Endothelial cell of umbilical vein (primary cell): ENCODE results near the gene STC2. TPM values are rescaled to one million over a fixed set of nuclear protein-coding genes. Genes with fewer than 3 reads are reported as not detected.

ENCODE experiments used
- BruUV-seq: library from RNA; stranded (reverse); fragments of 400-500 nt; replicated peaks from 2 replicates; lab custom pipeline; 2021; lab: Mats Ljungman, UMichigan
- CTCF ChIA-PET: fragments of 300-600, 350-600 bp; sonication (Branson Sonifier 250); formaldehyde crosslinking; loops from one replicate; lab custom pipeline; 2021; ENCODE audit warnings: antibody characterized with exemption, inconsistent platforms; lab: Charles Lee
- POLR2A ChIA-PET: fragments of 300-600, 350-600 bp; sonication (Branson Sonifier 250); formaldehyde crosslinking; loops from one replicate; lab custom pipeline; 2021; ENCODE audit warnings: antibody characterized with exemption, inconsistent platforms; lab: Charles Lee
- DNase-seq: peaks from one replicate; pipeline ENCODE4 v3.0.0-alpha.2; 2011; ENCODE audit warnings: low read depth, low spot score
- FAIRE-seq: peaks from 2 replicates; lab custom pipeline; 2011; peaks lifted over from hg19 to GRCh38; lab: Jason Lieb, UNC
- H2AFZ ChIP-seq: 2 replicates; pipeline ENCODE4 v1.6.0; 2012; ENCODE audit warnings: low read depth, low read length, control low read depth, inconsistent platforms
- H3K27ac ChIP-seq: 2 replicates; pipeline ENCODE4 v1.5.1; 2011; ENCODE audit warnings: low read depth, mild to moderate bottlenecking, control low read depth, low read length, moderate library complexity; ENCODE audit not compliant: insufficient read depth
- H3K27me3 ChIP-seq, 2 experiments: 2 replicates each; pipeline versions ENCODE4 v1.6.0 to v1.6.1; 2011; ENCODE audit warnings: low read length in 2 of 2, mixed read lengths in 1 of 2; ENCODE audit not compliant: control insufficient read depth in 2 of 2, insufficient read depth in 2 of 2
- H3K36me3 ChIP-seq, 2 experiments: 2 replicates in 1 of 2; 3 replicates in 1 of 2; pipeline ENCODE4 v1.5.1; 2011; ENCODE audit warnings: low read length in 2 of 2, mild to moderate bottlenecking in 1 of 2, moderate library complexity in 1 of 2; ENCODE audit not compliant: control insufficient read depth in 2 of 2, insufficient read depth in 2 of 2; ENCODE audit errors: extremely low read depth in 1 of 2
- H3K4me1 ChIP-seq: 3 replicates; pipeline ENCODE4 v1.5.1; 2011; ENCODE audit warnings: mild to moderate bottlenecking, low read length; ENCODE audit not compliant: control insufficient read depth, insufficient read depth; ENCODE audit errors: extremely low read depth
- H3K4me2 ChIP-seq: 2 replicates; pipeline ENCODE4 v1.6.1; 2011; ENCODE audit warnings: low read length, control low read depth, mixed read lengths; ENCODE audit not compliant: insufficient read depth
- H3K4me3 ChIP-seq, 3 experiments: fragments of 200-600 bp in 1 of 3; sonication (generic), shearing (Covaris generic) in 1 of 3; replicated peaks in 1 of 3; 2 replicates each; pipeline ENCODE4 v1.5.1; 2011 to 2016; ENCODE audit warnings: control low read depth in 3 of 3, low read length in 3 of 3, mild to moderate bottlenecking in 2 of 3, inconsistent platforms in 1 of 3, low read depth in 1 of 3, moderate library complexity in 1 of 3; ENCODE audit not compliant: insufficient read depth in 1 of 3
- H3K79me2 ChIP-seq: 2 replicates; pipeline ENCODE4 v1.6.0; 2012; ENCODE audit warnings: low read length, inconsistent platforms; ENCODE audit not compliant: control insufficient read depth, insufficient read depth
- H3K9ac ChIP-seq: replicated peaks from 2 replicates; pipeline ENCODE3; 2011; ENCODE audit warnings: low read length, control low read depth; ENCODE audit not compliant: insufficient read depth; ENCODE audit errors: extremely low read depth
- H3K9me1 ChIP-seq: replicated peaks from 3 replicates; pipeline ENCODE4 v1.6.0; 2011; ENCODE audit warnings: mild to moderate bottlenecking, low read length; ENCODE audit not compliant: control insufficient read depth, insufficient read depth; ENCODE audit errors: extremely low read depth
- H3K9me3 ChIP-seq: replicated peaks from 2 replicates; pipeline ENCODE4 v1.5.1; 2012; ENCODE audit warnings: low read length, inconsistent platforms; ENCODE audit not compliant: control insufficient read depth, insufficient read depth
- H4K20me1 ChIP-seq: replicated peaks from 2 replicates; pipeline ENCODE3; 2011; ENCODE audit warnings: mild to moderate bottlenecking, low read length; ENCODE audit not compliant: control insufficient read depth, insufficient read depth; ENCODE audit errors: extremely low read depth
- CTCF ChIP-seq, 2 donors: IDR thresholded peaks; 1 replicate in 1 of 2; 2 replicates in 1 of 2; pipeline ENCODE4 v1.5.1; 2011; ENCODE audit warnings: low read length in 2 of 2, mild to moderate bottlenecking in 2 of 2, moderate library complexity in 2 of 2, control low read depth in 1 of 2, inconsistent platforms in 1 of 2, low read depth in 1 of 2; ENCODE audit not compliant: insufficient read depth in 1 of 2; ENCODE audit errors: extremely low read depth in 1 of 2
- POLR2A ChIP-seq: IDR thresholded peaks from 2 replicates; pipeline ENCODE4 v1.6.1; 2012; ENCODE audit warnings: low read depth, mild to moderate bottlenecking, control low read depth, low read length
- POLR2AphosphoS5 ChIP-seq: IDR thresholded peaks from 2 replicates; pipeline ENCODE4 v1.6.1; 2012; ENCODE audit warnings: low read depth, mild to moderate bottlenecking, control low read depth, low read length, moderate library complexity; ENCODE audit not compliant: insufficient read depth
- dilution Hi-C: fragments of 300-500 bp; cut with MboI; formaldehyde crosslinking; loops from one replicate; pipeline ENCODE4 v1.15.0; 2019; ENCODE audit warnings: low sequenced_read_pairs; ENCODE audit not compliant: extremely low pct_ligation_motif_present
- intact Hi-C: fragments of 100-400 bp; cut with micrococcal nuclease; formaldehyde crosslinking; loops from one replicate; pipeline ENCODE4 v1.10.0; 2022
- polyA plus RNA-seq, 4 experiments: library from polyadenylated mRNA; depleted of rRNA in 3 of 4; stranded (reverse) in 3 of 4; unstranded in 1 of 4; fragments of >200 nt; gene quantifications; 2 replicates each; pipeline versions ENCODE4 v1.2.1 to v1.2.3, GENCODE V29; 2011 to 2012; ENCODE audit warnings: missing spikeins in 1 of 4
- total RNA-seq: library from RNA; stranded (reverse); gene quantifications from 2 replicates; pipeline ENCODE4 v1.2.3, GENCODE V29; 2021

The STC2 gene
- total and polyA plus RNA-seq, 2 donors (not counting 3 experiments of a cell fraction or from before 2014, with no cell fraction given): 19.0 to 26.9 TPM

- peaks cover 34% of the 10 kb centered on the region for H3K4me1 ChIP-seq
These were observed 3.0 kb downstream of the STC2 start for GRCh38 chr5:173325091-173325698.

More at GRCh38 chr5:173325091-173325698, 3.0 kb downstream of the STC2 start:
- no peak overlapping the region for H2AFZ ChIP-seq
- peak overlapping the region; percentile 87 for H3K4me2 ChIP-seq
- intact Hi-C loops: no loop called here
- no peaks in the 10 kb centered on the region for H4K20me1 ChIP-seq
- TSS peak; percentile 30 for BruUV-seq
- no peak overlapping the region for H3K4me3 ChIP-seq
- H3K27ac ChIP-seq: peak overlapping the region; percentile 87
- DNase-seq (no peak), FAIRE-seq (peak; percentile 28)
- peaks cover 46% of the 10 kb centered on the region for H3K79me2 ChIP-seq
- peak overlapping the region; percentile 61 for H3K9ac ChIP-seq
- H3K9me3 ChIP-seq: no peaks in the 10 kb centered on the region
- TF ChIP-seq POLR2A: no peak
- TF ChIP-seq CTCF (IDR thresholded peaks at IDR 0.05; ENCODE audit: extremely low read depth in 1 of 2, insufficient read depth in 1 of 2, low read depth in 1 of 2, low read length in 2 of 2): no peak
- no peak for TF ChIP-seq POLR2AphosphoS5
- H3K27me3 ChIP-seq: no peaks in the 10 kb centered on the region
- H3K9me1 ChIP-seq: no peaks in the 10 kb centered on the region
- peaks cover 6 to 12% of the 10 kb centered on the region in 2 experiments for H3K36me3 ChIP-seq
- dilution Hi-C loops: no loop called here
- ChIA-PET CTCF (interaction anchor here (11.2 kb wide), 1 partner anchor 32 kb away, joined by 428 read pairs; no protein-coding TSS in a partner anchor), POLR2A (no interaction called here)
